Raji (cell line): ENCODE results near the gene NSUN2.

Experiments used
- POLR2A ChIP-seq: IDR thresholded peaks from 2 replicates; pipeline ENCODE4 v1.6.1; 2011; ENCODE audit warnings: low read depth, low read length, control low read depth; ENCODE audit not compliant: insufficient read depth

NSUN2 gene

DNA sequence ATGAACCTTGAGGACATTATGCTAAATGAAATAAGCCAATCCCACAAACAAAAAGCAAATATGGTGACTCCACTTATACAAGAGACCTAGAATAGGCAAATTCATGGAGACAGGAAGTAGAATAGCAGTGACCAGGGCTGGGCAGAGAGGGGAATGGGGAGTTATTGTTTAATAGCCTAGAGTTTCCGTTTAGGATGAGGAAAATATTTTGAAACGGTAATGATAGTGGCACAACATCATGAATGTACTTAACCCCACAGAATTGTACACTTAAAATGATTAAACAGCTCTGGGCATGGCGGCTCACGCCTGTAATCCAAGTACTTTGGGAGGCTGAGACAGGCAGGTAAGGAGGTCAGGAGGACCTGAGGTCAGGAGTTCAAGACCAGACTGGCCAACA, 65.8 kb downstream of the NSUN2 start:
- no peak for TF ChIP-seq POLR2A

DNA sequence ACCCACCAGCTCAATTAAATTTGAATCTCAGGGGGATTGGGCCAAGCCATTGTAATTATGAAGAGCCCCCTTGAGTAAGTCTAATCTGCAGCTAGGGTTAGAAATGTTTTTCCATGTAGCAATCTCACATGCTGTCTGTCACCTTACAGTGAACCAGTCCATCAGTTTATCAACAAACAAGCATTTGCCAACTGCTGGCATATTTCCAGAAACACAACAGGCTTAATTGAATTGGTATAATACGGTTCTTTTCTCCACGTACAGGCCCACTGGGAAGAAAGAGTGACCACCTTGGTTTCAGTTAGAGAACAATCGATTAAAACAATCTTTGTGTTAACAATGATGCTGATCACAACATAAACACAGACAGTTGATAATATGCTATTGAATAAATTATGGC, 67.4 kb downstream of the NSUN2 start:
- TF ChIP-seq POLR2A = no peak

DNA sequence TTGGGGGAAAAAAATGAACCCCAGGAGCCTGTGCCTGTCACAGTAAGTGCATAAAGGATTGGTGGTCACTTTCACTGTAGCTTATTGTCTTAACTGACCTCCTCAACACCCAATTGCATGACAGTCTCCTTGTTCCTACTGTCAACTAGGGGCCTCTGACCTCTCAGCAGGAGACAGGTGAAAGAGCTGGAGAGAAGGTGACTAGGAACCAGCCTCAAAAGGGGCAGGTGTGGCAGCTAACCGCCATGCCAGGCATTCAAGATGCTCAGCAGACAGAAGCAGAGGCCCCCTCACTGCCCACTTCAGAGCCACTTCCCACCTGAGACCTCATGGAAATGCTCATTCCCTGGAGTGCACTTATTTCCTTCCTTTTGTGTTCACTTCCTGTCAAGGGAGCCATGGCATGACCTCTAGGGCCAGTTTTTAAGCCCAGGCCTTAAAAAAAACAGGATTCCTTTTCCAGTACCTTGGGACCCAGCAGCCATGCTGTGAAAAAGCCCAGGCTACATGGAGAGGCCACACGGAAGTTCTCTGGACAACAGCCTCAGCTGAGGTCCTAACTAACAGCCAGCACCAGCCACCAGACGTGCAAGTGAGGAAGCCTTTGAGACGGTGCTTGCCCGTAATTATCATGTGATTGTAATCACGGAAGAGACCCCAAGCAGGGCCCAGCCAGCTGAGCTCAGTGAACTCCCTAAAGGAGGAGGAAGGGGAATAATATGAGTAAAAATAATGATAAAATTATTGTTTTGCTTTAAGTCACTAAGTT, 74.9 kb downstream of the NSUN2 start:
- no peak for TF ChIP-seq POLR2A

DNA sequence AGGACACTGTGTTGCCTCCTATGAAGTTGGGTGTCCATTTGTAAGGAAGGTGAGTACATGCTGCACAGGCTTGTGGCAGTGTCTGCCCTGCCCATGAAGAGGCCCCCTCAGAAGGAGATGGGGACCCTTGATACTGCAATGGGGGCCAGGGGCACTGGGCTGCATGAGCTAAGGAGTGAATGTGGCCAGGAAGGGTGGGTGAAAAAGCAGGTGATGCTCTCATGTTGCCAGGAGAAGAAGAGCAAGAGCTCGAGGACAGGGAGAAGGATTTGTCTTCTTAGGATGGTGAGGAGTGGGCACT, 76.1 kb downstream of the NSUN2 start:
- TF ChIP-seq POLR2A = no peak

DNA sequence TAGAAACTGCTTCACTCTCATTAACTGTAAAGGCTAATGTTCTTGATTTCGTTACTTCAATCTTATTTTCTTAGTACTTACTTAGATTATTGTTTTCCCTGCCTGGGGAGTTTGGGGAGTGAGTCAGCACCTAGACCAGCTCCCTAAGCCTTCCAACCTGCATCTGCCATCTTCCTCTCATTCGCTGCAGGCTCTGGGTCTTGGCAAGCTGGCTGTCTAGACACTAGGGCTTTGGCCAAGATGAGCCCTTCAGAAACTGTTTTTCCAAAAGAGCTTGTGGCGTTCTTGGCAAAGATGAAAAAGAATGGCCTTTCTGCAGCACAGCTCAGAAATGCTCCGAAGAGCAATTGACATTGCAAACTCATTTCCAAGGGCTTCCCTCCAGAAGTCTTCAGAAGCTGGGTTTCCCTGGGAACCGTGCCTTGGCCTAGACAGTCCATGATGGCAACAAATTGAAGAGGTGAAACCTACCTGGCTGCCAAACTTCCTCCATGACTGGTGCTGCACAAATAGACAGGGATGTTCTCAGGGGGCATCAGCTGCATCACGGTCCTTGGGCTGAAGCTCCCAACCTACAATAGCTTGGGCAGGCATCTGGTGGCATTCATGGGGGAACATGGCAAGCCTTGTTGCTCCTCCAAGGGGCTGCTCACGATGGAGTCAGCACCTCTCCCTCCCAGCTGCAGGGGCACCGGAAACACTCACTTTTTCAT, 76.6 kb downstream of the NSUN2 start:
- no peak for TF ChIP-seq POLR2A

DNA sequence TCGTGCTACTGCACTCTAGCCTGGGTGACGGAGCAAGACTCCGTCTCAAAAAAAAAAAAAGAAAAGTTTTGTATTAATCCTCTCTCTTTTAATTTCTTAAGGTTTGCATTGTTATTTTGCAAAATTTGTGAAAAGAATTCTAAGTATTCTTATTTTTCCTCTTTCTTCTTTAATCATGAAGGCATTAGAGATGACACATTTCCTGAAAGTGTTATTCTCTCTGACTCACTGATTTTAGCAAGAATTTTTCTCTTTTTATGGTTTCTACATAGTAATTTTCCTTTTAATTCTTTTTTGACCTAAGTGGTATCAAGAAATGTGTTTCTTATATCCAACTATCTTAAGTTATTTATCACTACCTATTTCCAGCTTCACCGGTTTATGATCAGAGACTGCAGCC, 78.0 kb downstream of the NSUN2 start:
- no peak for TF ChIP-seq POLR2A

DNA sequence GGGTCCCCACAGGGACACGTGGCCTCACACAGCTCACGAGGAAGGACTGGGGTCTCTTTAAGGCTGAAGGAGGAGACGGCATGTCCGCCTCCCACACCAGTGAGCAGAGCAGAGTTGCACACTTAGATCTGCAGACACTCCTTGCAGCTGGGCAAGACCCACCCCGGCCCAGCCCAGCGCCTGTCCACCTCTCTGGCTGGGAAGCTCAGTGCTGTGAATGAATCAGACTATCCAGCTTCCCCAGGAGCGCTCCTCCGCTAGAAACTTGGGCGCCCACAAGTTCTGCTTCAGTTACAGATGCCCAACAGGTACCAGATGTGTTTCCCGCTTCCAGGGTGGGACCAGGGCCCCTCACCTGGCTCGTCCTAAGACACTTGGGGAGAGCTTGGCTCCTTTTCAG, 78.9 kb downstream of the NSUN2 start:
- TF ChIP-seq POLR2A = no peak

DNA sequence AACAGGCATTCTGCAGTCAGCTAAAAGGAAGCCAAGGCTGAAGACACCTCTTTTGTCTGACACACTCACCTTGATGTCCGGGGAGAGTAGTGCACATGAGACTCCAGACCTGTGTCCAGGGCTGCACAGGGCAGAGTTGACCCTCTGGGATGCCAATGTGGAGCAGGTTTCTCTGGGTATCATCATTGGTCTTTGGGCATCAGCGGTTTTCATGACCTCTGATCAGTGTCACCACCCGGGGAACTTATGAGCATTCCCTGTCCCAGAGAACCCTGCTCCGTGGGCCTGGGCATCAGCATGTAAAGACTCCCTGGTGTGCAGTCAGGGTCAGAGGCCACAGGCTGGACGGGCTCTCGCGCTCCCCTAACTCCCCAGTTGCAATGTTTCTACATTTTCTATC, 80.2 kb downstream of the NSUN2 start:
- no peak for TF ChIP-seq POLR2A

DNA sequence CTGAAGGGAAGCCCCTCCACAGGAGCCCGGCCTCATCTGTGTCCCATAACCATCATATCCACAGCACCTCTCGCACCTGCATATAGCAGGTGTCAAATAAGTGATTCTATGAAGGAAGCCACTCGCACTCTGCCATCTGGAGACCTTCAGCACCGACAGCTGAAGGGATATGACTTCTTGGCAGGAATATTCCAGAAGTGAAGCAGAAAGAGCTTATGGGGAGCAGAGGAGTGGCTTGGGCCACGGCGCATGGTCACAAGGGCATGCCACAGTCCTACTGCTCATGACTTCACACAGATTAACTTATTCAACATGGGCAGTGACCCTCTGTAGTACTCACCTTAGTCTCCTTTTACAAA, 80.9 kb downstream of the NSUN2 start:
- TF ChIP-seq POLR2A = no peak

DNA sequence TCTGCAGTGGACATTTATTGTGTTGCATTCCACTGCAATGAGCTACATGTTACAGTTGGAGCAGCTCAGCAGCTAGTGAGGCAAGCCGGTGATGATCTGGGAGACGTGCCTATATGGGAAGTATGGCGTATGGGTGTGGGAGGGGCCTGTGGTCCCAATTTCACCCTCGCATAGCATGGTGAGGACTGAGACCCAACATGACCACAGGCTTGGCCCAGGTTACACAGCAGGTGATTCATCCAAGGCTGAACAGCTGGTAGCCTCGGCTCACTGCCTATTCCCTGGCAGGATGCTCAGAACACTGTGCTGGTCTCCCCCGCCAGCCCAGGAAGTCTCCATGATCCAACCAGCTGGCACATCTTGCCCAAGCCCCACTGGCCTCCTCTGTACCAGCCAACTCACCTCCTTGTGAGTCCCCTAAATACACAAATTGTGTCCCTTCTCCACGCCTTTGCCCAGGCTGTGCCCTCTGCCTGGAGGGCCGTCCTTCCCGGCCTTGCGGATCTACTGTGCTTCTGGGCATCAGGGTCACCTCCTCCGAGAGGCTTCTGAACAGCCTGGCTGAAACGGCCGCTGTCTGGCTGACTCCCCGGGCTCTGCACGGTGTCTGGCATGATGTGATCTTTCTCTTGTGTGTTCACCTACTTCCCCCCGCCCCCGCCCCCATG, 81.4 kb downstream of the NSUN2 start:
- TF ChIP-seq POLR2A = no peak

DNA sequence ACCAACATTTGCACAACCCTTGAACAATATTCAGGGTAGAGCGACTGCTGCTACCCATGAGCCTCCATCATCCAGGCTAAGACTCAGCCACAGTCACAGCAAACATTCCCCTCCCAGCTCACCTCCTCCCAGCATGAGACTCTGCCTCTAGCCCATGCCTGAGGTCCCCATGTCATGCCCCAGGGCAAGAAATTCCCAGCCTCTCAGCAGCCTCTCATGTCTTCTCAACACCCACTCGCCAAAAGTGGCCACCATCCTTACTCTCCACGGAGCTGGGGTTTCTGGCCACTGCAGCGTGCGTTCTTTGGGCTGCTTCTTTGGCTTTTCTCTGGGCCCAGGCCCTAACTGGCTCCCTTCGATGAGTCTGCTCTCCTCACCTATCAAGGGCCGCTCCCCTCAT, 82.2 kb downstream of the NSUN2 start:
- no peak for TF ChIP-seq POLR2A
